T-helper 17 cell (primary cell): ENCODE measurements around the gene MAST1. TPM values are rescaled to one million over a fixed set of nuclear protein-coding genes. Genes with fewer than 3 reads are reported as not detected.
A peak's percentile ranks its signal among the peaks of the same experiment; 100 is the strongest.
"Not testable (repeated sequence)": the region's sequence is repeated elsewhere in the genome, so short reads cannot be mapped to it uniquely, and the experiment has no call there.

Experiments used
- ATAC-seq: fragments of 150-1000 bp; cut with Tn5 transposase; 2 replicates; pipeline ENCODE4 v1.10.0; 2021; ENCODE audit warnings: mild to moderate bottlenecking, moderate library complexity
- DNase-seq, 3 donors: peaks; one replicate each; pipeline versions ENCODE4 v3.0.0 to v3.0.0-alpha.2; 2020 to 2021
- H3K9me3 ChIP-seq: one replicate; pipeline ENCODE4 v1.7.0; 2013; ENCODE audit warnings: low read length, mild to moderate bottlenecking; ENCODE audit not compliant: control insufficient read depth, poor library complexity, severe bottlenecking
- H3K27ac Mint-ChIP-seq: one replicate; pipeline ENCODE4 v1.8.0; 2022; ENCODE audit warnings: mild to moderate bottlenecking, moderate library complexity, mixed read lengths
- H3K27me3 Mint-ChIP-seq: one replicate; pipeline ENCODE4 v1.8.0; 2022; ENCODE audit warnings: mixed read lengths
- H3K36me3 Mint-ChIP-seq: one replicate; pipeline ENCODE4 v1.8.0; 2022; ENCODE audit warnings: low read depth, mixed read lengths
- H3K4me1 Mint-ChIP-seq: one replicate; pipeline ENCODE4 v1.8.0; 2022; ENCODE audit warnings: mild to moderate bottlenecking, mixed read lengths
- H3K4me3 Mint-ChIP-seq: one replicate; pipeline ENCODE4 v1.8.0; 2022; ENCODE audit warnings: mild to moderate bottlenecking, moderate library complexity, mixed read lengths
- total RNA-seq, 4 donors: library from RNA in 2 of 4; stranded (reverse) in 2 of 4; gene quantifications; one replicate each; pipeline ENCODE4 v1.2.3 and lab custom pipeline; 2022 to 2026

Gene MAST1
- total RNA-seq, 2 donors from 2014 or later = 1.5 to 4.1 TPM

DNA sequence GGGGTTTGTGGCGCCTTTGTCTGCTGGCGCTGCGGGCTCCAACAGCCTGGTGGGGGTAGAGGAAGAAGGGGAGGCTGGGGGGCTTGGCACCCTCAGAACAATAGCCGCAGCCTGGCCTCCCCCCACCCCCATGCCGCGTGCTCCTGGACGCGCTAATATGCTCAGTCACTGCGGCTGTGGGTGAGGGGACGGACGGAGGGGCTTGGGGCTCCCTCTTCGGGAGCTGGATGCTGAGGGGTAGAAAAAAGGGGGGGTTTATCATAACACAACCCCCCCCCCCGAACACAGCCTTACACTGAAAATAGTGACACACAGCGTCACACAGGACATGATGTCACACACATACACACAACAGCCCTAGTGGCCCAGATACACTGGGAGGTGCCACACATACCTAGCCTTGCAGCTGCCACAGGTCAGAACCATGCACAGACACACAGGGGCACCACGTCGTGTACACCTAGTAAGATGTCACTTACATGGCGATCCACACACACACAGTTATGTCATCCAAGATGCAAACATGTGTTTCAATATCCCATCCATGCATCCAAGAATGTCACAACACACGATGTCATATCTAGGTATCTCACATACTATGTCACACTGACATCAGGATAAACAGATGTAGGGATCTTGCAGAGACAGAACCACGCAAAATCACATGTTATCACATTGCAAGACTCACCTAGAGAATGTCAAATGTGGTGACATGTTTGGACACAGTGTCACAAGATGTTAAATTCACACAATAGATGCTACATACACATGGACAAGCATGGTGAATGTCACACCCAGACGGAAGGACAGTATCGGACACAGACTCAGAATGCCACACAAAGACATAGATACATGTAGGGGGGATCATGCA is 806 bp downstream of the MAST1 start:
- DNase-seq (no peak), ATAC-seq (peak; percentile 70)
- H3K27ac Mint-ChIP-seq = peak overlapping the region; percentile 54
- peaks cover 14% of the 10 kb centered on the region for H3K36me3 Mint-ChIP-seq
- peaks cover 35% of the 10 kb centered on the region for H3K4me1 Mint-ChIP-seq
- H3K4me3 Mint-ChIP-seq = peak overlapping the region; percentile 88
- H3K9me3 ChIP-seq = no peaks in the 10 kb centered on the region
- H3K27me3 Mint-ChIP-seq = peaks cover 79% of the 10 kb centered on the region

DNA sequence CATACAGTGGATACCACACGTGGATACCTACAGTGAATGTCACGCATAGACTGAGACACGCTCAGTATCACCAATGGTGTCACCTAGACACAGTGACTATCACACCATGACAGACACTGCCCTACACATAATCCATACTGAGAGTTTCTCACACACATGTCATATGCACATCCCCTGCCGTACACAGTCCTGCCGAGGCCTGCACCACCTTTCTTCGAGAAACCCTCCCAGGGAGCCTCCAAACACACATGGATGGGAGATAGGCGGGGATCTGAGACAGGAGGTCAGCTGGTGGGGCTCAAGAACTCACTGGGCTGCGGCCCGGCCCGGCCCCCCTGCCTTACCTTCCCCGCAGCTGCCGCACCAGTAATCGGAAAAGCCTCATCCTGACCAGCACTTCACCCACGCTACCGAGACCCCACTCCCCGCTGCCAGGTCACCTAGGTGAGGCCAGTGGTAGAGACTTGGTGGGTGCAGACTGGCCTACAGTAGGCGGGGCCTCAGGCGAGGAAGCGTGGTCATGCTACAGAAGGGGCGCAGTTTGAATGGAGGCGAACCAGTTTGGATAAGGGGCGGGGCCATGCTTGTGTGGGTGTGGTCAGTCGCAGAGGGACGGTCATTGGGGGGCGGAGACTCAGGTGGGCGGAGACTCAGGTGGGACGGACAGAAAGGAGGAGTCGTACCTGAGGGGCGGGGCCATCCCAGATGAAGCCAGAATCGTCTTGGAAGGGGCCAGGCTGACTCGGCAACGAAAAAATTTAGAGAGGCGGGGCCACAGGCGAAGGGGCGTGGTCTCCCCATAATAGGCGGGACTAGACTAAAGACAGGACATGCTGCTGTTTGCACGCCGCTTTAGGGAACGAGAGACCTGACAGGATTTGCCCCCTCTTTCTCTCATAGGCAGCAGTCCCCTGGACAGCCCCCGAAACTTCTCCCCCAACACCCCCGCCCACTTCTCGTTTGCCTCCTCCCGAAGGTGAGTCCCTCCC is 2.1 kb downstream of the MAST1 start:
- DNase-seq (no peak), ATAC-seq (peak; percentile 24)
- Mint-ChIP-seq H3K4me3 (peak overlapping the region; percentile 78), H3K27ac (peak overlapping the region; percentile 14), H3K27me3 (peaks cover 77% of the 10 kb centered on the region), H3K4me1 (peaks cover 34% of the 10 kb centered on the region), H3K36me3 (peaks cover 16% of the 10 kb centered on the region)
- no peaks in the 10 kb centered on the region for H3K9me3 ChIP-seq

DNA sequence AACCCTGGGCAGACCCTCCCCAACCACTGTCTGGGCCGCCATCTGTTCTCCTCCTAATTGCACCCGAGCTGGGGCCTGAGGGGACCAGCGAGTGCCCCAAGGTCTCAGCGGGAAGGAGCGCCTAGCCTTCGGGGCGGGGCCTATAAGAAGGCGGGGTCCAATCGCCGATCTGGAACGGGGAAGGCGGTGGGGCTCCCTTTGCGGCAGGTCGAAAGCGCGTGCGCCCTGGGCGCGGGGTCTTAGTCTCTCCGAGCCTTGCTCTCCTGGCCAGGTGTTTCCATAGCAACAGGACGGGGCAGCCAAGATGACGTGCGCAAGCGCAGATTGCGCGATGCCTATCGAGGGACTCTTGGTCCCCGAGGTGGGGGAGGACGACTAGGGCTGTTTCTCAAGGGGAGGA is 2.8 kb downstream of the MAST1 start:
- peaks cover 34% of the 10 kb centered on the region for H3K4me1 Mint-ChIP-seq
- H3K36me3 Mint-ChIP-seq = peaks cover 16% of the 10 kb centered on the region
- no peak overlapping the region for H3K27ac Mint-ChIP-seq
- H3K9me3 ChIP-seq = no peaks in the 10 kb centered on the region
- no peak for DNase-seq
- ATAC-seq = no peak
- H3K27me3 Mint-ChIP-seq = peaks cover 72% of the 10 kb centered on the region
- peak overlapping the region; percentile 37 for H3K4me3 Mint-ChIP-seq

DNA sequence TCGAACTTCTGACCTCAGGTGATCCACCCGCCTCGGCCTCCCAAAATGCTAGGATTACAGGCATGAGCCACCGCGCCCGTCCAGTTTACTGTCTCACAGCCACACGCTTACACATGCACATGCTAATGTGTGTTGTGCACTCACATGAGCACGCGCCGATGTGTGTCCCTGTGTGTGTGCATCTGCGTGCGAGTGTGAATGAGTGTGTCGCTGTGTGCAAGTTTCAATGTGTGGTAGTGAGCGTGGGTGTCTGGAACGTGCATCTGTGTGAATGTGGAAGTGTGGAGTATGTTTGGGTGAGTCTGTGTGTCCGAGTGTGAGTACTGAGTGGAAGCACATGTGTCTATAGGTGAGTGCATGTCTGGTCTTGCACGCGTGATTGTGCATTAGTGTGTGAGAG is 4.2 kb downstream of the MAST1 start:
- Mint-ChIP-seq H3K27me3 (peaks cover 67% of the 10 kb centered on the region), H3K4me1 (peaks cover 29% of the 10 kb centered on the region), H3K36me3 (peaks cover 16% of the 10 kb centered on the region), H3K4me3 (no peak overlapping the region), H3K27ac (no peak overlapping the region)
- ATAC-seq (no peak), DNase-seq (no peak)
- H3K9me3 ChIP-seq = no peaks in the 10 kb centered on the region

DNA sequence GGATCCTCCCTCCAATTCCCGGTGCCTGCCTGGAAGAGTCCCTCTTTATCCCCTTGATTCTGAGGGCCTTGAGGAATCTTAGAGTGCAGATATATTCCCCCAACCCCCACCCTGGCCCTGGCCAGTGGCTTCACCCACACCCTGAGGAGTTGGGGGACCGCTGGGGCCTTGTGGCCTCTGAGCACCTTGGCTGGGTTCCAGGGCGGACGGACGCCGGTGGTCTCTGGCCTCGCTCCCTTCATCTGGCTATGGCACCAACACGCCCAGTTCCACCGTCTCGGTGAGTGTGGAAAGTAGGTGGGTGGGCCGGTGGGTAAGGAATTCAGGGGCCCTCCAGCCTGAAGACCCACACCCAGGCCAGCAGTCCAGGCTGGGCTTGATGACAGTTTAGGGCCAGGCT is 5.0 kb downstream of the MAST1 start:
- Mint-ChIP-seq H3K27me3 (peaks cover 61% of the 10 kb centered on the region), H3K27ac (no peak overlapping the region), H3K36me3 (peaks cover 16% of the 10 kb centered on the region), H3K4me3 (no peak overlapping the region), H3K4me1 (peaks cover 31% of the 10 kb centered on the region)
- no peak for DNase-seq
- no peak for ATAC-seq
- no peaks in the 10 kb centered on the region for H3K9me3 ChIP-seq

DNA sequence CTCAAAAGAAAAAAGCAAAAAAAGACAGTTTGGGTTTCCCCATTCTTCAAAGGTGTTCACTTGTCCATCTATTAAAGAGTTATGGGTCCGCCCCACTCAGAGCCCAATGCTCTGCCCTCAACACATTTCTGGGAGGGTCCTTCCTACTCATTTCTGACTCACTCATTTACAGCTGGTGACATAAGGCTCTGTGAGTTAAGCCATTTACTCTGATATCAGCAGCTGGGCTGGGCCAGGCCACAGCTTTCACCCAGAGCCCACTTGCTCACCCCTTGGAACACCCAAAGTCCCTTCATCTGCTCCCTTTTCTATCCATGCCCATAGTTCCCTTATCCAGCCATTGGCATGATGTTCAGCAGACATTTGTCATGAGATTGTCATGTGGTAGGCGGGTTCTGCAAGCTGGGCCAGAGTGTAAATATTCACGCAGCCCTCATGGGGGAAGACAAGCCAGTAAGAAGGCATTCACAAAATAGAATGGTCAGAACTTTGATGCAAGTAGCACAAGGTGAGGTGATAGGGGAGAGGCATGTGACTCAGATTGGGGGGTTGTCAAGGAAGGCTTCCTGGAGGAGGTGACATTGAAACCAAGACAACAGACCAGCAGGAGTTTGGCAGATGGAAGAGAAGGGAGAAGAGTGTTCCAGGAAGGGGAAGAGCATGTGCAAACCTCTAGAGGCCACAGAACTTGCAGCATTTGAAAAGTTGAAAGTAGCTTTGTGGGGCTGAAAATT is 5.9 kb downstream of the MAST1 start:
- DNase-seq = no peak
- H3K4me1 Mint-ChIP-seq = peaks cover 26% of the 10 kb centered on the region
- H3K27me3 Mint-ChIP-seq = peaks cover 58% of the 10 kb centered on the region
- ATAC-seq = no peak
- H3K4me3 Mint-ChIP-seq = no peak overlapping the region
- peak overlapping the region; percentile 54 for H3K27ac Mint-ChIP-seq
- no peaks in the 10 kb centered on the region for H3K9me3 ChIP-seq
- H3K36me3 Mint-ChIP-seq = peaks cover 15% of the 10 kb centered on the region

DNA sequence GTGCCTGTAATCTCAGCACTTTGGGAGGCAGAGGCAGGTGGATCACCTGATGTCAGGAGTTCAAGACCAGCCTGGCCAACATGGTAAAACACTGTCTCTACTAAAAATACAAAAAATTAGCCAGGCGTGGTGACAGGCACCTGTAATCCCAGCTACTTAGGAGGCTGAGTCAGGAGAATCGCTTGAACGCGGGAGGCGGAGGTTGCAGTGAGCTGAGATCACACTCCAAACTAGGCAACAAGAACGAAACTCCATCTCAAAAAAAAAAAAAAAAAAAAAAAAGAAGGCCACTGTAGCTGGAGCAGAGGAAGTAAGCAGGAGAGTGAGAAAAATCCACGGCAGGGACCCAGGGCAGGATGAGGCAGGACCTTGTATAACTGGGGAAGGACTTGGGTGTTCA is 8.3 kb downstream of the MAST1 start:
- peaks cover 11% of the 10 kb centered on the region for H3K36me3 Mint-ChIP-seq

DNA sequence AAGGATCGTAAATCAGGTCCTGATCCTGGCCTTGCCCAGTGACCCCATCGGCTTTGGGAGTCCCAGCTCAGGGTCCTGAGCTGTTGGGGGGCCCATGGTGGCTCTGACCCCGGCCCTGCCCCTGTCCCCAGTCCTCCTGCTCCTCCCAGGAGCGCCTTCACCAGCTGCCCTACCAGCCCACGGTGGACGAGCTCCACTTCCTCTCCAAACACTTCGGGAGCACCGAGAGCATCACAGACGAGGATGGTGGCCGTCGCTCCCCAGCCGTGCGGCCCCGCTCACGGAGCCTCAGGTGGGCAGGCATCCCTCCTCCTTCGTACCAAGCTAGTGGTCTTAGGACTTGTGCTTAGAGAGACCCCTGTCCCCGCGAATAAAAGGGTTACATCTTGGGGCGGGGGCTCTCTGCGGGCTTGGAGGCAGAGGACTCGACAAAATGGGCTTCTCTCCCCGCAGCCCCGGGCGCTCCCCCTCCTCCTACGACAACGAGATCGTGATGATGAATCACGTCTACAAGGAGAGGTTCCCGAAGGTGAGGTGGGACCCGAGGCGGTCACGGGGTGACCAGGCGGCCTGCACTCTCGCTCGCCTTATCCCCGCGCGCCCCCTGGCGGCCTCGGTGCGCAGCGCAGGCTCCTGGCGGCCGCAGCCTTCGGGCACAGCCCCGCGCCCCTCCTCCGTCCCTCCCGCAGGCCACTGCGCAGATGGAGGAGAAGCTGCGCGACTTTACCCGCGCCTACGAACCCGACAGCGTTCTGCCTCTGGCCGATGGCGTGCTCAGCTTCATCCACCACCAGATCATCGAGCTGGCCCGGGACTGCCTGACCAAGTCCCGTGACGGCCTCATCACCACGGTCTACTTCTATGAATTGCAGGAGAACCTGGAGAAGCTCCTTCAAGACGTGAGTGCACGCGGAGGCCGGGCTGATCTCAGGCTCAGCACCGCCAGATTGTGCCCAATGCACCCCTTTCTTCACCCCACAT is 9.1 kb downstream of the MAST1 start:
- Mint-ChIP-seq H3K27me3 (peaks cover 26% of the 10 kb centered on the region), H3K4me3 (peak overlapping the region; percentile 63), H3K4me1 (peaks cover 14% of the 10 kb centered on the region), H3K27ac (no peak overlapping the region), H3K36me3 (peaks cover 7% of the 10 kb centered on the region)
- DNase-seq = peak; percentile 72 to 85 (median 82)
- ATAC-seq = peak; percentile 97
- H3K9me3 ChIP-seq = no peaks in the 10 kb centered on the region

More for the DNA sequence above, 8.3 kb downstream of the MAST1 start:
- not testable (repeated sequence) for H3K27ac Mint-ChIP-seq, H3K4me3 Mint-ChIP-seq, DNase-seq, ATAC-seq, H3K9me3 ChIP-seq
- H3K27me3 Mint-ChIP-seq = peaks cover 35% of the 10 kb centered on the region
- peaks cover 18% of the 10 kb centered on the region for H3K4me1 Mint-ChIP-seq

DNA sequence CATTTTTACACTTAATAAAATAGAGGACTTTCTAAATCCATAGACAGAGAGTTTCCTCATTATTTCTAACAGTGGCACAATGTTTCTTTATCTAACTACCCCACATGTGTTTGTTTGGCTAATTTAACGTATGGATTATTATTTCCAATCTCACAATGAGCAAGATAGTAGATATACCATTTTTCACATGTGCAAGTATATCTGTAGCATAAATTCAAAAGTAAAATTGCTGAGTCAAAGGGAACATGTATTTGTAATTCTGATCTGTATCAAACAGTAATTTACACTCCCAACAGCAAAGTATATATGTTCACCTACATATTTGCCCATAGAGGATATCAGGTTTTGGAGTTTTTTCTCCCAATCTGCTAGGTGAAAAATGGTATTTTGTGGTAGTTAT is 18.3 kb downstream of the MAST1 start:
- H3K36me3 Mint-ChIP-seq = peaks cover 2% of the 10 kb centered on the region
- no peaks in the 10 kb centered on the region for H3K4me1 Mint-ChIP-seq
- no peak for DNase-seq
- H3K9me3 ChIP-seq = no peaks in the 10 kb centered on the region
- H3K27me3 Mint-ChIP-seq = no peaks in the 10 kb centered on the region
- ATAC-seq = no peak
- no peak overlapping the region for H3K27ac Mint-ChIP-seq
- no peak overlapping the region for H3K4me3 Mint-ChIP-seq

DNA sequence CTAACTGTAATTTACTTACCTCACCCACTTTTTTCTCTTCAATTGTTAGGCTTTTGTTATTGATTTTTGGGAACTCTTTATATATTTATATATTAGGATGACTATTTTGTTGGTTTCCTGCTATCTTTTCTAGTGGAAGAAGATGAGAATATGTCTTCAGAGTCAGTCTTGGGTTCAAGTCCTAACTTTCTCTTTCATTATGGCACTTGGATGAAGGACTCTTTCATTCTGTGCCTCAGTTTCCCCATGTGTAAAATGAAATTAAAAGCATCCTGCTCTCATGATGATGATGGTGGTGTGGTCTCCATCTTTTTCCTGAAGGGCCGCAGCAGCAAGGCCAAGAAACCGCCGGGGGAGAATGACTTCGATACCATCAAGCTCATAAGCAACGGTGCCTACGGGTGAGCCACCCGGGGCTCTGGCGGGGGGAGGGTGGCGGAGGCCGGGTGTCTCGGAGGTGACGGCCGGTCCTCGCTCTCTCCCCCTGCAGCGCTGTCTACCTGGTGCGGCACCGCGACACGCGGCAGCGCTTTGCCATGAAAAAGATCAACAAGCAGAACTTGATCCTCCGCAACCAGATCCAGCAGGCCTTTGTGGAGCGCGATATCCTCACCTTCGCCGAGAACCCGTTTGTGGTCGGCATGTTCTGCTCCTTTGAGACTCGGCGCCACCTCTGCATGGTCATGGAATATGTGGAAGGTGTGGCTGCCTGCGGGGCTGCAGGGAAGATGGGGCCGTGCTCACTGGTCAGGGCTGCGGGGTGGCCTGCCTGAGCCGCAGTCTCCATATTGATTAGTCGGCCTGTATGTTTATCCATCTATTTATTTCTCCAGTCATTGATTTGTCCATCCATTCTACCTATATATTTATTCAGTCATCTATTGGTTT is 20.0 kb downstream of the MAST1 start:
- H3K4me3 Mint-ChIP-seq = no peak overlapping the region
- peaks cover 2% of the 10 kb centered on the region for H3K36me3 Mint-ChIP-seq
- no peaks in the 10 kb centered on the region for H3K27me3 Mint-ChIP-seq
- DNase-seq (no peak), ATAC-seq (no peak)
- no peak overlapping the region for H3K27ac Mint-ChIP-seq
- H3K4me1 Mint-ChIP-seq = no peaks in the 10 kb centered on the region
- no peaks in the 10 kb centered on the region for H3K9me3 ChIP-seq

DNA sequence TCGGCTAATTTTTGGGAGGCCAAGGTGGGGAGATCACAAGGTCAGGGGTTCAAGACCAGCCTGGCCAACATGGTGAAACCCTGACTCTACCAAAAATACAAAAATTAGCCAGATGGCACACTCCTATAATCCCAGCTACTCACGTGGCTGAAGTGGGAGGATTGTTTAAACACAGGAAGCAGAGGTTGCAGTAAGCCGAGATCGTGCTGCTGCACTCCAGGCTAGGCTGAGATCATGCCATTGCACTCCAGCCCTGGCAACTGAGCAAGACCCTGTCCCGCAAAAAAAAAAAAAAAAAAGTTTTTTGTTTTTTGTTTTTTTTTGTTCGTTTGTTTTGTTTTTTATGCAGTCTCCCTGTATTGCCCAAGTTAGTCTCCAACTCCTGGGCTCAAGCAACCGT is 21.2 kb downstream of the MAST1 start:
- H3K27me3 Mint-ChIP-seq = no peaks in the 10 kb centered on the region
- no peak overlapping the region for H3K27ac Mint-ChIP-seq
- no peak for DNase-seq
- no peaks in the 10 kb centered on the region for H3K9me3 ChIP-seq
- peaks cover 2% of the 10 kb centered on the region for H3K36me3 Mint-ChIP-seq
- H3K4me1 Mint-ChIP-seq = no peaks in the 10 kb centered on the region
- peak overlapping the region; percentile 5 for H3K4me3 Mint-ChIP-seq
- ATAC-seq = no peak
